HG02885 (cell line): ENCODE data around the gene SCGB1C1.

Source experiments
- ATAC-seq: cut with Tn5 transposase; IDR thresholded peaks from one replicate; pipeline ENCODE4 v1.9.1; 2021; ENCODE audit warnings: mild to moderate bottlenecking; ENCODE audit not compliant: unreplicated experiment, poor library complexity

Gene SCGB1C1

DNA sequence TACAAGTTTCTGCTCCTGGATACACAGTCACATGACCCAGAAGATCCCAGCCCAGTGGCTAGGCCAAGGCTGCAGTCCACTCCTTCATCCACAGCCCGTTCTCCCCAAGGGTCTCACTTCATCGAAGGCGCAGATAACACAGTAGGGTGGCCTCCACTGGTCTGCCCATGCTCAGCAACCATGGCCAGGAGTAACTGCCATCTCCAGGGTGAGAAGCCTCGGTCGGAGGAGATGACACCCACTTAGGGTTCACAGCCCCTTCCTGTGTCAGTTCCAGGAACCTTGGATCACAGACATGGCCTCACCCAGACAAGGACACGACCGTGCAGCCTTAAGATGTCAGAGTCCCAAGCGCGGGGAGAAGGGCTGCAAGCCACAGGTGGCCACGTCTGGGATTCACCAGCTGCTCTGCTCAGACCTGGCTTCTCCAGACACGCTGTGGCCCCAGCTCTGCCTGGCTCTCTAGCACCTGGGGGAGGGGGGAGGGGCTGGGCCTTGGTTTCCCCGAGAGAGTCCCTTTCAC is 11.8 kb downstream of the SCGB1C1 start:
- ATAC-seq = no peak

DNA sequence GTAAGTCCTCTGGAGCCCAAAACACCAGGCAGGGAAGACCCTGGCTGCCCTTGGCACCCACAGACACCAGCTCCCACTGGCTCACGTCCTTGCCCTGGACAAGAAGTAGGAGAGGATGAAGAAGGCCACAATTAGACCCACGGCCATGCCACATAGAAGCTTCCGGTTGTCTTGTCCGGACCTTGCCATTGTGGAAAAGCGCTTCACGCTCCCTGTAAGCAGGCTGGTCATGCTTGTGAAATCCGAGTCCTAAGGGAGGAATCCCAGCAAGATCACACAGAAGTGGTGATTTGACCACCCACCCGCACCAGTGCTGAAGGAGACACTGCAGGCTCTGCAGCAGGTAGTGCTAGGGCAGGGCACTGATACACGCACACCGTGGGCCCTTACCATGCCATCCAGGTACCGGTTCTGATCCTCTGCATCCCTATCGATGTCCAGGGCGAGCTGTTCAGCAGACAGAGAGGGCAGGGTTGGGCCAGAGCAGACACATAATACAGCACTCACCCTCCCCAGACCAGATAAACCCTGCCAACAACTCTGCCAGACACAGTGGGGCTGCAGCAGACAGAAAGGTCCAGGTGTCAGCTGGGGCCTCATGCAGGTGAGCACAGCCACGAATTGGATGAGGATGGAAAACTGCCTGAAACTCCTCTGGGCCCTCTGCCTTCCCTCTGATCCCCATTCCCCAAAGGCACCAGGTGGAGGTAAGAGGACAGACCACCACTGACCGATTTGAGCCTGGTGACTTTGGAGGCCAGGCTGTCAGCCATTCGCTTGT is 12.5 kb downstream of the SCGB1C1 start:
- ATAC-seq = no peak

DNA sequence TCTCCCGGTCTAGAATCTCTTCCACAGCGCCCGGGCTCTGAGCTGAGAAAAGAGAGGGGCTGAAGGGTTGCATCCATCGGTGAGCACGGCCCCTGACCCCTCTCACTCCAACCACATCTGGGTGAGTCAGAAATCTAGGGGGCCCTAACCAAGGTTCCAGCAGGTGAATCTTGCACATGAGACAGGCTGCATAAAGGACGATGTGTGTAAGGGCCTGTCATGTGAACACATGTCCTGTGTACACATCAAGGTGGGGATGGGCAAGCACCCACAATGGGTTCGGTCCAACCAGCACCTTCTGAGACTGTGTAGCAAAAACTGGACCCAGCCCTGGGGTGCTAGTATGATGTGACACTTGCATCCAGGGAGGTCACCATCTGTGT is 13.1 kb downstream of the SCGB1C1 start:
- no peak for ATAC-seq

DNA sequence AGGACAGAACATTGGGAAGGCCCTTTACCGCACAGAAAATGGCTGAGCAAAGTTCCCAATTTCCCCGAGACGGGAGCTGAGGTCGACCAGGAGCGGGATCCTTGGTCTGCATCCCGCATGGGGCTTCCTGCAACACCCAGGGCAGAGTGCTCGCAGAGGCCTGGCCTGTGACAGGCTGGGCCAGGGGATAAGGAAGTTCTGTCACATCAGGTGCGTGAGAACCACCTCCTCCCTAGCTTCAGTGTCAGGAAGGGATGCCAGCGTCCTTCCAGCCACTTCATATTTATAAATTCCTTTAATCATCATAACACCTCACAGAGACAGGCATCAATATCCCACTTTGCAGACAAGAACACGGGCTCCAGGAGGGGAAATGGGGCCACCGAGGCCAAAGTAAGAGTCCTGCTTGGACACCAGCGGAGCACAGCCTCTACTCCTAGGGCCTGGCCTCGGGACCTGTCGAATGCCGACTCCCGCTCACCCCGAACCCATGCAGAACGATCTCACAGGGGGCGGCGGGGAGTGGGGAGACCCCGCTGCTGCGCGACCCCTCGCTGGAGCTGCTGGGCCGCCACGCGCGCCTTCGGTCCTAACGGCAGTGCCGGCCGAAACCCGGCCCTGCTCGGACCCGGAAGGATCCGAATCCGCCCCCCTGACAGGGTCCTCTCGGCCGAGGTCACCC is 13.8 kb downstream of the SCGB1C1 start:
- ATAC-seq = no peak

DNA sequence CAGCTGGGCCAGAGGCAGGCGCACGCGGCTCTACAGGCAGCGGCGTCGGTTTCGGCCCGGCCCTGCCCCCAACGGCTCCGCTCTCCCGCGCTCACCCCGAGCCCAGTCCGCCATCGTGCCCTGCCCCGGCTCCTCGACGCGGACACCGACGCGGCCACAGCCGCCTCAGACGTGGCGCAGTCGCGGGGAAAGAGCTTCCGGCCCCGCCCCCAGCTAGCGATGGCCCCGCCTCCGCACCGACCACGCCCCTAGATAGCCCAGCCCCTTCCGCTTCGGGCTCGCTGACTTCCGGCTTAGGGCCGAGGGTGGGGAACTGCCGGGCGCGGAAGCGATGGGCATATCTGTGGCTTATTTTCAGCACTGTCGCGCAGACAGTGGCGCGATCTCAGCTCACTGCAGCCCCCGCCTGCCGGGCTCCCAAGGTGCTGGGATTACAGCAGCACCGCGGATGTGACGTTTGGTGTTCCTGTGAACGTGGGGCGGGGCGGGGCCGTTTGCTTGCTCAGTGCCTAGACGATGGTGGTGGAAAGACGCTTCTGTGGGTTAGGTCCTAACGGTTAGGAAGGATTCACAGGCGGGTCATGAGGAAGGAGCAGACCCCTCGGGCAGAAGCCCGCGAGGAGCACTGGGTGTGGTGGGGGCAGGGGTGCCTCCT is 14.5 kb downstream of the SCGB1C1 start, which contains the start of the genes BET1L and RIC8A:
BET1L (minus strand) TSS at position 192 of the 655 bp plus-strand sequence; CDS start at position 114, 78 bp downstream.
RIC8A (plus strand) TSS at position 501 of the 655 bp plus-strand sequence. CDS start 1,147 bp downstream, outside the sequence.
- ATAC-seq = peak; percentile 85

DNA sequence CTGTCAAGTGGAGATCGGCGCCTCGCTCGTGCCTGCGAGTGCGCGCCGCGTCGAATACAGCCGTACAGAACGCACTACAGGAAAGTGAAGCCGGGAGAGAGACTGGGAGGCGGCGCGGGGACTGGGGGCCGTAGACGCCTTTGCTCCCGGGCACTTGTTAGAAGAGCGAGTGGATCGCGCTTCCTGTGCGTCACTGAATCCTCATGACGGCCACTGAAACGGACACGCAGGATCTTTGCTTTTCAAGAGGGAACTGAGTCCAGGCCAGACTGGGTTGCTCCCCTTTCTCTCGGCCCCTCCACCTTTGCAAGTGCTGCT is 14.9 kb downstream of the SCGB1C1 start:
- ATAC-seq = no peak

DNA sequence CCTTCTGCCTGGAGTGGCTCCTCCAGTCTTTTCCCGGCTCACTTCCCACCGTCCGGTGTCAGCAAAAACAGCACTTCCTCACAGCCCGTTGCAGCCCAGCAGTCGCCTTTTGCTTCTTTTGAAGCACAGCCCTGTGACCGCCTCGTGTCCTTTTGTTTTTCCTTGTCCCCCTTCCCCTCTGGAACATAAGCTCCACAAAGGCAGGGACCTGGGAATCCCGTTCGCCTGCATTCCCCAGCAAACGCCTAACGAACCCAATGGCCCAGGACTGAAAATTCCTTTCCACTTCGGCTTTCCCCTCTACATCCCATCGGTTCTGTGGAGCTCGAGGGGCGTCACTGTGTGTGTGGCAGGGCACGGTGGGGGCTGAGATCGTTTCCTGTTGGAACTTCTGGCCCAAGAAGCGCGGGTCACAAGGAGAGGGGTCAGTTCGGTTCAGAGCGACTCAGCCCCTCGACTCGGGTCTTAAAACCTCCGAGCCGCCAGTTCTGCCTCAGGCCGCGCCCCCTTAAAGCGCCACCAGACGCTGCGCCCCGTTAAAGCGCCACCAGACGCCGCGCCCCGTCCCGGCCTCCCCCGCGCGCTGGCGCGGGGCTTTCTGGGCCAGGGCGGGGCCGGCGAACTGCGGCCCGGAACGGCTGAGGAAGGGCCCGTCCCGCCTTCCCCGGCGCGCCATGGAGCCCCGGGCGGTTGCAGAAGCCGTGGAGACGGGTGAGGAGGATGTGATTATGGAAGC is 15.5 kb downstream of the SCGB1C1 start:
- peak; percentile 37 for ATAC-seq

DNA sequence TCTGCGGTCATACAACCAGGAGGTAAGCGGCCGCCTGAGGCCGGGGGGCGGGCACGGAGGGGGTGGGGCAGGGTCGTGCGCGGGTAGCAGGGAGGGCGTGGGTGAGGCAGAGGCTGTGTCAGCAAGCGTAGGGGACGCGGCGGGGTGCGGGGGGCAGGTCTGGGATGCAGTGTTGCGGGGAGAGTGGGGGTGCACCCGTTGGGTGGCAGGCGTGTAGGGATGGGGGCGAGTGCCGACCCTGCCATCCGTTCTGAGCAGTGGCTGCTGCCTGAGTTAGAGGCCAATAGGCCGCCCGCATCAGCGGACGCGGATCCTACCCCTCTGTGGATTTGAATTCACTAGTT is 16.0 kb downstream of the SCGB1C1 start:
- ATAC-seq = peak; percentile 1

DNA sequence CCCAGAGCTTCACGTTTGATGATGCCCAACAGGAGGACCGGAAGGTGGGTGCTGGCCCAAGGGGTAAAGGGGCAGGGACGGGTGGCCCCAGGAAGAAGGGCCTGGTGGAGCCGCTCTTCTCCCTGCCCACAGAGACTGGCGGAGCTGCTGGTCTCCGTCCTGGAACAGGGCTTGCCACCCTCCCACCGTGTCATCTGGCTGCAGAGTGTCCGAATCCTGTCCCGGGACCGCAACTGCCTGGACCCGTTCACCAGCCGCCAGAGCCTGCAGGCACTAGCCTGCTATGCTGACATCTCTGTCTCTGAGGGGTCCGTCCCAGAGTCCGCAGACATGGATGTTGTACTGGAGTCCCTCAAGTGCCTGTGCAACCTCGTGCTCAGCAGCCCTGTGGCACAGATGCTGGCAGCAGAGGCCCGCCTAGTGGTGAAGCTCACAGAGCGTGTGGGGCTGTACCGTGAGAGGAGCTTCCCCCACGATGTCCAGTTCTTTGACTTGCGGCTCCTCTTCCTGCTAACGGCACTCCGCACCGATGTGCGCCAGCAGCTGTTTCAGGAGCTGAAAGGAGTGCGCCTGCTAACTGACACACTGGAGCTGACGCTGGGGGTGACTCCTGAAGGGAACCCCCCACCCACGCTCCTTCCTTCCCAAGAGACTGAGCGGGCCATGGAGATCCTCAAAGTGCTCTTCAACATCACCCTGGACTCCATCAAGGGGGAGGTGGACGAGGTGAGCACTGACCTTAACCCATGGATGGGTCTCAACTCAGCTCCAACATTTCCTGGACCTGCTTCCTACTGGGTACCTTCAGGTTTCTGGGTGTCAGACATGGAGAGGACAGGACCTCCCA is 16.6 kb downstream of the SCGB1C1 start:
- ATAC-seq = no peak

DNA sequence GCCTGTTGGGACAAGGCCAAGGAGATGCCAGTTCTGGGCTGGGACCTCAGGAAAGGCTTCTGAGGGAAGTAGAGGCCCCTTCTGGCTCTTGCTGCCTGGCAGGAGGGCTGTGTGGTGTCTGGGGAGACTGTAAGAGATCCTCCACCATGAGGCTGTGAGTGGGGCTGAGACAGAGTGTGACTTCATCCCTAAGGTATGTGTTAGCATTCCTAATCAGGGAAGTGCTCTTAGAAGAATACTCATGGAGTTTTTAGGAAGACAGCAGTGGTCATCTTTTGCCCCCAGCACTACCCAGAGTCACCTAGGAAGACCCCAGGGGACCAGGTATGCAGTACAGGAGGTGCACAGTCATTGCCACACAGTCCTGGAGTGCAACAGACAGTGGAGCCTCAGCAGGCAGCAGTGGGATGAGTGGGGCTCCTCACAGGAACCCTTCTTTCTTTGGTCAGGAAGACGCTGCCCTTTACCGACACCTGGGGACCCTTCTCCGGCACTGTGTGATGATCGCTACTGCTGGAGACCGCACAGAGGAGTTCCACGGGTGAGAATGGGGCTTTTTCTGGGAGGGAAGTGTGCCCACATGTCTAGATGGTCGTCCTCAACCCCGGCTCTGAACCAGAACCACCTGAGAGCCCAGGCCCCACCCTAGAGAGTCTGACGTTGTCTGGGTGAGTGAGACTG is 17.4 kb downstream of the SCGB1C1 start:
- ATAC-seq = no peak

DNA sequence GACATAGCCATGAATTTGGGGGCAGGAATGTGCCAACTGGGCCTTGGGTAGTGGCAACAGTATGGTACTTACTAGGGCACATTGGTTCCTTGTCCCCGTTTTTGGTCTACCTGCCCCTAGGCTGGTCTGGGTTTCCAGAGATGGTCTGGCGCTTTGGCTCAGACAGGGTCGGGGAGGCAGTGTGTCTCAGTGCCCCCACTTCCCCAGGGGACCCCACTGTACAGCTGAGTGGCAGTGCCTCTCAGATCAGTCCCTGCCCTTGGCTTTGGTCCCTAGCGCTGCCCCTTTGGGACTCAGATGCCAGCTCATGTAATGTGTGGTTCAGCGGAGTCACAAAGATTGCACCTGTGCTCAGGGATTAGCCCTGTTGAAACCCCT is 17.9 kb downstream of the SCGB1C1 start:
- ATAC-seq = no peak

DNA sequence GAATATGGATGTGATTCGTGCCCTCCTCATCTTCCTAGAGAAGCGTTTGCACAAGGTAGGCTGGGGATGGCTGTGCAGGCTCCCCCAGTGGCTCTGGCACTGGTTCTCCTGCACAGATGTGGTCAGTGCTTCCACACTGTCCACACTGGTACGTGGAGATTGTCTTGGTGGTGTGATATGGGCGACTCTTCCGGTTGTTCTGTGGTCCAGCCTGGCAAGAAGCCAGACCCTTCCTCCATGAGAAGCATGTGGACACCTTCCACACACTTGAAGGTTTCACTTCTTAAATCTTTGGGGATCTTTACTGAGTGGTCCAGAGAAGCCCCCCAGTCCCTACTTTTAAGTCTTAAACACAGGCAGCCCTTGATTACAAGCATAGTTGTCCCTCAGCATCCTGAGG is 18.4 kb downstream of the SCGB1C1 start:
- ATAC-seq = no peak

DNA sequence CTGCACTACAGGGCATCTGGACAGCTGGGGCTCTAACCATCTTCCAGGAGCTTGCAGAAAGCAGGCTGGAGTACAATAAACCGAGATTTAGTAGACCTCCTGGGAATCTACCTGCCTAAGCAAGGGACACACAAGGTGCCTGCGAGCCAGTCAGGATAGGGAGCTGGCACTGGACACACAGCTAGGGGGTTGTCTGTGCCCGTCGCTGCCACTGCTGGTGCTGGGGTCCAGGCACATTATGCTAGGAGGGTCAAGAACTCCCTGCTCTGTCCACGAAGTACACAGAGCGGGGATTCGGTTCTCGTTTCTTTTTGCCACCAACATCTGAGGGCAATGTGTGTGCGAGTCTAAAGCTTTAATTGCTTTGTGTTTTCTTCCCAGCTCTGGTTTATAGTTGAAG is 18.9 kb downstream of the SCGB1C1 start:
- no peak for ATAC-seq

DNA sequence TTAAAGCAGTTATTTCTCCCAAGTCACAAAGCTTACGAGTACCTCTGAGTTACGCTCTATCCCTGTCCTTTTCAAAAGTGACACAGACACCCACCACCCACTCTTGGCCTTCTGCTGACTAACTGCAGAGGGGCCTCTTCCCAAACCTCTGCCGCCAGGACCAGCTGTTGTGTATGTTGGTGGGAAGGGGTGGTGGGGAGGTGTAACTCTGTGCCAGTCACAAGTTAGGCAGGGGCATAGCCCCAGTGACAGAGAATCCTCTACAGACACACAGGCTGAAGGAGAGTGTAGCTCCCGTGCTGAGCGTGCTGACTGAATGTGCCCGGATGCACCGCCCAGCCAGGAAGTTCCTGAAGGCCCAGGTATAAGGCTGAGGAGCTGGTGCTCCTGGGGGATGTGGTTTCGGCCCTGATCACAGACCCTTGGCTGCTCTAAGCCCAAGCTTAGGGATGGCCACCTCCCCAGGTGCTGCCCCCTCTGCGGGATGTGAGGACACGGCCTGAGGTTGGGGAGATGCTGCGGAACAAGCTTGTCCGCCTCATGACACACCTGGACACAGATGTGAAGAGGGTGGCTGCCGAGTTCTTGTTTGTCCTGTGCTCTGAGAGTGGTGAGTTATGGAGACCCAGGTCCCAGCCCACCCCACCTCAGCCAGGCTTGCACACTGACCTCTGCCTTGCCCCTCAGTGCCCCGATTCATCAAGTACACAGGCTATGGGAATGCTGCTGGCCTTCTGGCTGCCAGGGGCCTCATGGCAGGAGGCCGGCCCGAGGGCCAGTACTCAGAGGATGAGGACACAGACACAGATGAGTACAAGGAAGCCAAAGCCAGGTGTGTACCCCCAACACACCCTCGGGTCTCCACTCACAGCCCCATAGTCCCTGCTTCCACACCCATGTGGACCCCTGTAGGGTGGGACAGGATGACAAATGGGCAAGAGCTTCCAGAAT is 19.5 kb downstream of the SCGB1C1 start:
- ATAC-seq = no peak

DNA sequence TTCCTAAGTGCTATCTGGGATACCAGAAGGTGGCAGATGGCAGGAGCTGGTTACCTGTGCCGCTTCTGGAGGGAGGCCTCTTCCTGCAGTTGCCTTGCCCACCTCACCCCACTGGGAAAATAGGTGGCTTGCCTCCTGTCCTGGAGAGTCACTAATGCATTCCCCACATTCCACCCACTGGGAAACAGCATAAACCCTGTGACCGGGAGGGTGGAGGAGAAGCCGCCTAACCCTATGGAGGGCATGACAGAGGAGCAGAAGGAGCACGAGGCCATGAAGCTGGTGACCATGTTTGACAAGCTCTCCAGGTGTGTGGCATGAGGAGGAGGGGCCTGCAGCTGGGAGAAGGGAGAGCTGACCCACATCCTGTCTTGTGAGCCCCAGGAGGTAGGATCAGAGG is 20.2 kb downstream of the SCGB1C1 start:
- no peak for ATAC-seq

DNA sequence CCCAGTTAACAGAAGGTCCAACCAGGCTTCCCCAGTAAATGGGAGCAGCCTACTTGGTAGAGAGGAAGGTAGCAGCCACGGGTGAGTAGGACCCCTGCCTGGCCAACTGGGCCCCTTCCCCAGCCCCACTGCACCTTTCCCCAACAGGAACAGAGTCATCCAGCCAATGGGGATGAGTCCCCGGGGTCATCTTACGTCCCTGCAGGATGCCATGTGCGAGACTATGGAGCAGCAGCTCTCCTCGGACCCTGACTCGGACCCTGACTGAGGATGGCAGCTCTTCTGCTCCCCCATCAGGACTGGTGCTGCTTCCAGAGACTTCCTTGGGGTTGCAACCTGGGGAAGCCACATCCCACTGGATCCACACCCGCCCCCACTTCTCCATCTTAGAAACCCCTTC is 21.2 kb downstream of the SCGB1C1 start:
- no peak for ATAC-seq

DNA sequence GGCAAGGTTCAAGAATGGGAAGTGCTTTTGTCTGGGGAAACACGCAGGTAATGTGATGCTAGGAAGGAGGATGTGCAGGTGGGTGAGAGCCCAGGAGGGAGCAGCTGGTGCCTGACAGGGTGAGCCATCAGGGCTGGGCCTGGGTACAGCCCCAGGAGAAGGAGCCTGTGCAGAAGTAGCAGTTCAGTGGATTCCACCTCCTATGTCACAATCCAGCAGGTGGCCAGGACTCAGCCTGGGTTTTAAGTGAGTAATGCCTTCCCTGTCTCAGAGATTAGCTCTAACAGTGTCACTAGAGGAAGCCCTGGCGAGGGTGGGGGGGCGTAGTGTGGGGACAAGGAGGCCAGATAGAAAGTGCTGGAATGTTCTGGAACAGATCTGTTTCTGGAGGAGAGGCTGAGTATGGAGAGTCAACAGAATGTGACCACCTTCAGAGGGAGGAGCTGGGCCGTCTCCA is 22.7 kb downstream of the SCGB1C1 start:
- ATAC-seq = no peak
